NCI-H146 treated with DMSO at 0.1 percent for 48 hours (cell line): ENCODE results near the gene HAPLN3.
"Not testable (repeated sequence)": the region's sequence is repeated elsewhere in the genome, so short reads cannot be mapped to it uniquely, and the experiment has no call there.

Experiments
- DNase-seq: peaks from one replicate; lab custom pipeline; 2025; ENCODE audit not compliant: unreplicated experiment; lab: John Stamatoyannopoulos, UW

HAPLN3 gene, protein sequence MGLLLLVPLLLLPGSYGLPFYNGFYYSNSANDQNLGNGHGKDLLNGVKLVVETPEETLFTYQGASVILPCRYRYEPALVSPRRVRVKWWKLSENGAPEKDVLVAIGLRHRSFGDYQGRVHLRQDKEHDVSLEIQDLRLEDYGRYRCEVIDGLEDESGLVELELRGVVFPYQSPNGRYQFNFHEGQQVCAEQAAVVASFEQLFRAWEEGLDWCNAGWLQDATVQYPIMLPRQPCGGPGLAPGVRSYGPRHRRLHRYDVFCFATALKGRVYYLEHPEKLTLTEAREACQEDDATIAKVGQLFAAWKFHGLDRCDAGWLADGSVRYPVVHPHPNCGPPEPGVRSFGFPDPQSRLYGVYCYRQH

DNA sequence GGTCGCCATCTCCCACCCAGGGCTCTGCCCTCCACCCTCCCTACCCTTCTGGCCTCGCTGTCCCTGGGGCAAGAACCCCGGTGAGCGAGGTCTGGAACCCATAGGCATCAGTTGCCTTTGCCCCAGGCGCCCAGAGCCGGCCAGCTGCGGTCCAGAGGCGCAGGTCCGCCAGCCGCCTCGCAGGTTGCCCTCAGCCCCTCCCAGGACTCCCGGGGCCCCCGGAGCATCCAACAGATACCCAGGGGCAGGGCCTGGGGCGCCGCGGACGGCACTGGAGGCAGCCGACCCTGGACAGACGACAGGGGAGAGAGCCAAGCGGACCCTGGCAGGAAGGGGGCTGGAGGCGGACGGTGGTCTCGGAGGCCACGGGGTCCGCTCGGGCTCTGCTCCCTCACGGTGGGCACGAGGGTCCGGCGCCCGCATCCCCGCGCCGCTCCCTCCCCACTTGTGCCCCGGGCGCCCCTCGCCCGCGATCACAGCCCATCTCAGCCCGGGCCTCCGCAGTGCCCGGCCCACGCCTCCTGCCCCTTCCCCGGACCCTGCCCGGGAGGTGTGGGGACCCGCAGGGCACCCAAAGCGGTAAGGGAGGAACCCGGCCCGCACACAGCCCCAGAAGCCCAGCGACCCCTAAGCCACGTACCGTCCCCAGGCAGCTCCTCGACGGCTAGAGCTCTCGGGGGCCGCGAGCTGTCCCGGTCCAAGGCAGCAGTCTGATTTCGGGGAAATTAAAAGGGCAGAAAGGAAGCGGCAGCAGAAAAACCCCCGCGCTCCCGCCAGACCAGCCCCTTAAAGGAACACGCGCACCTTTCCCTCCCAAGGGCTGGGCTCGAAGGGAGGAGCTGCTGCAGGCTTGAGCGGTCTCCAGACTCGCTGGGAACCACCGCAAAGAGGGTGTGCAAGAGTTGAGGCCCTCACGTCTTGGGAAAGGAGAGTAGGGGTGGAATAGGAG, at the start of gene HAPLN3:
Gene HAPLN3, minus strand, starts transcription at position 726 of the 949 bp plus-strand sequence. CDS start 8,246 bp downstream, outside the sequence.
- no peak for DNase-seq

DNA sequence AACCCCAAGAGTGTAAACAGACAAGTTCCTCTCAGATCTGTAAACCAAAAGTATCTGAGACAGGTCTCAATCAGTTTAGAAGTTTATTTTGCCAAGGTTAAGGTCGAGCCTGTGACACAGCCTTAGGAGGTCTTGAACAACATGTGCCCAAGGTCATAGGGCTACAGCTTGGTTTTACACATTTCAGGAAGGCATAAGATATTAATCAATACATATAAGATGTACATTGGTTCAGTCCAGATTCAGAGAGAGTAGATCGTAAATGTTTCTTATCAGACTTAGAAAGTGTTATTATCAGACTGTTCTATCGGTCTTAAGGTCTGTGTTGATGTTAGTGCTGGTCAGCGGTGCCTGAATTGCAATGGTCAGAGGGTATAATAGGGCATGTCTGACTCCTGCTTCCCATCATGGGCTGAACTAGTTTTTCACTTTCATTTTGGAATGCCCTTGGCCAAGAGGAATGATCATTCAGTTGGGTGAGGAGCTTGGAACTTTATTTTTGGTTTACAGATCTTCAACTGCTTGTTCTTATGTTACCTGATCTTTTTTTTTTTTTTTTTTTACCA, 44.8 kb upstream of the HAPLN3 start:
- DNase-seq = no peak

DNA sequence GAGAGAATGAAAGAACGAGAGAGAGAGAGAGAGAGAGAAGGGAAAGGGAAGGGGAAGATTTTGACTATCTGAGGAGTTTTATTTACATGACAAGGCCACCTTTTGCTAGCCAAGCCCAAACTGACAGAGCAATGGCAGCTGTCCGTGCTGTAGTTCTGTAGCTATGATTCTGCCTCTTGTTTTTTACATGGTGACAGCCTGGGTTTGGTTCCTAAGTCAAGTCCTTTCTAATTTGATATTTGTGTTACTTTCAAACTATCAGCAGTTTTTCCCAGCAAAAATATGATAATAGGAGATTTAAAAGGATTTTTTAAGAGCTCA, 44.1 kb upstream of the HAPLN3 start:
- no peak for DNase-seq

DNA sequence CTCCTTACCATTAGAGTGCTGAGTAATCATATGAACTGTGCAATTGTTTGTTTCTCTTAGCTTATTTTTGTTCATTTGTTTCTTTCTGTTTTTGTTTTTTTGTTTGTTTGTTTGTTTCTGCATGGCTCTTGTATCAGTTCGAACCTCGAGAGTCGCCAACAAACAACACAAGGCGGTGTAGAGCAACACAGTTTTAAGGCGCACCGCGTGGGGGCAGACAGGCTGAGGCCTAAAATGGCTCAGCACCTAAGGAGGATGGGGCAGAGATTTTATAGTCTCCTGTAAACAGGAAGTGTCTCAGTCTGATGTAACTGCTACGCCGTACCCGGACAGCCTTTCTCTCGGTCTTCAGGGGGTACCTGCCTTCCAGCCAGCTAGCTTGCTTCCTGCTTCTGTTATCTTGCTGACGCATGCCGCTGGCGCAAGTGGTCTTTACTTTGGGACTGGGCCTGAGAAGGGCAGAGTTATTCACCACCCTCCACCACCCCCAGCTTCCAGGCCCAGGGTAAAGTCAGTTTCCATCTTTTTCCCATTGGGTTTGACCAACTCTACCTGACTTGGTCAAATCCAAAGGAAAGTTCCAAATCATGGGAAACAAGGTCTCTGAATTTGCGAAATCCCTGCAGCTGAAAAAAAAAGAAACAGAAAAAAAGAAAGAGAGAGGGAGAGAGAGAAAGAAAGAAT, 43.6 kb upstream of the HAPLN3 start:
- DNase-seq = no peak

DNA sequence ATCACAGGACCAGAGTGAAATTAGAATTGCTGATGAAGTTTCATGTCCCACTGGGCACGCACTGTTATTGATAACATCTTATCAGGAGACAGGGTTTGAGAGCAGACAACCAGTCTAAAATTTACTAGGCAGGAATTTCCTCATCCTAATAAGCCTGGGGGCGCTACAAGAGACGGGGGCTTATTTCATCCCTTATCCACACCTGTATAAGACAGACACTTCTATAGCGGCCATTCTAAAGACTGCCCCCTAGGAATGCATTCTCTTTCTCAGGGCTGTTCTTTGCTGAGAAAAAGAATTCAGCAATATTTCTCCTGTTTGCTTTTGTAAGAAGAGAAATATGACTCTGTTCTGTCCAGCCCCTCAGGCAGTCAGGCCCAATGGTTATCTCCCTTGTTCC, 39.1 kb upstream of the HAPLN3 start:
- DNase-seq = not testable (repeated sequence)

DNA sequence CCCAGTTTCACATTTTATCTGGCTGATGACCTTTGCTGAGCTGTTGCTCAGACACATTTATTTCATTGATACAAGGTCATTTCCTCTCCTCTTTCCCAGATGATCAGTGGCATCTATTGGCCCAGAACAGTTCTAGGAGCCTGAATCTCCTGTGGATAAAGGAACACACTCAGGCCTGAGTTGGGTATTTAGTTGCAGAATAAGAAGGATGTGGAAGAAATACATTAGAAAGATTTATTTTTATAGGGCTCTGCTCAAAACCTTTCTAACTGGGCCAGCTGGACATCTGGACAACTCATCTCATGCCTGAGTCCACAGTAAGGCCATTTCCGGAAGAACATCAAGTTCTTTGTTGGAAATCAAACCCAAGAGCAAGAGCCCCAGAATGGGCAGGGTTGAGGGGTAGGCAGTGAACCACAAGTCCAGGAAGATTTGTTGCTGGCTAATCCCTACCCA, 37.6 kb upstream of the HAPLN3 start:
- no peak for DNase-seq

DNA sequence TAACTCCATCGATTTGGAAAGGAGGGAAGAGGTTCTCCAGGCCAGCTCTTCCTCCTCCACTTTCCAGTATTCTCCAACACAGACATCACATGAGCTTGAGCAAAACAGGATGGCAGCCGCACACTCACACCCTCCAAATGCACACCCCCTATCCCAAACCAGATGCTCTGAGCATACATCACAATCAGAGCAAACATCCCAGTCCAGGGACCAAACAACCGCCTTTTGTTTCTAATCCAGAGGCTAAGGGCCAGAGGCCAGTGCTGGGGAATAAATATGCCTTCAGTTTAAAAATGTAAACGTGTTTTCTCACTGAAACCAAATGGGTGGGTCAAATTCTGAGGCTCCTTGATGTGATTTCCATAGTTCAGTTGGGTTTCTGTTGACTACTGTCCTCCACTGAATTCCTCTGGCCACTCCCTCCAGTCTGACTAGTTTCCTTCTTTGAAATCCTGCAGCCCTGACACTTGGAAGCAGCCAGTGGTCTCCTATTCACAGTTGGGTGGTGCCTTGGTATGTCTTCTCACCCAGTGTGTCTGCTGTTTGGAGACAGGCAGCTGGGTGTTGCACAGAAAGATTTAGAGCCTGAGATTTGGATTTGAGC, 37.0 kb upstream of the HAPLN3 start:
- no peak for DNase-seq

DNA sequence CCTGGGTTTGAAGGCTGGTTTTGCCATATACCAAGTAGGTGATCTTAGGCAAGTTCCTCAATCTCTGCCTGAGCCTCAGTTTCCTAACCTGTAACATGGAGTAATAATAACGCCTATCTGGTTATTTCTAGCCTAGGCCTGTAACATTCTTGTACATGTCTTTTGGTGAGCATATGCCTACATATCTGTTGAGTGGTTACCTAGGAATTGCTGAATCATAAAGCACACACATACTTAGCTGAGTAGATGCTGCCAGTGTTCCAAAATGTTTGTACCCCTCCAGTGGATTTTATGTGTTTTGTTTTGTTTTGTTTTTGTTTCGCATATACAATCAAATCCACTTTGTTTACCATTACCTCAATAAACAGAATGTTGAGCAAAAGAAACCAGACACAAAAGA, 35.2 kb upstream of the HAPLN3 start:
- DNase-seq = no peak

DNA sequence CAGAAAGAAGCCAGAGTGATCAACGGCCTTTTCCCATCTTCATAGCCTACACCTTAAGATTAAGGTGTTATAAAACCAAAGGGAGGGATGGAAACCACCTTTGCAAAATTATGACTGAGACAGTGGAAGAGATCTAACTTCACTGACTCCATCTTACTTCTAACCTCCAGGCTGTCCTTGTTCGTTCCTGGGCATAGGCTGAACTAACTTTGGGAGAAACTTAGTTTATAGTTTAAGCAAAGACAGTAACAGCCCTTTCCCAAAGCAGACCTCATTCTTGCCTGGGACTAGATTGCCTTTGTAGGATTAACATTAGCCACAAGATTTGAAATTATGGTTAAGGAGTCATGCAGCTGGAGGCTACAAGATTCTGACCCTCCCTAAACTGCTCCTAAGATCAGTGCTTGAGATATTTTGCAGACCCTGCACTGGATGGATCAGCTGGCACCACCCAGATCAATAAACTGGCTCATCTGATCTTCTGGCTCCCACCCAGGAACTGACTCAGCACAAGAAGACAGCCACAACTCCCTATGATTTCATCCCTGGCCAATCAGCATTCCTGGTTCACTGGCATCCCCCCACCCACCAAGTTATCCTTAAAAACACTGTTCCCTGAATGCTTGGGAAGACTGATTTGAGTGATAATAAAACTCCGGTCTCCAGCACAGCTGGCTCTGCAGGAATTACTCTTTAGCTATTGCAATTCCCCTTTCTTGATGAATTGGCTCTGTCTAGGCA, 34.2 kb upstream of the HAPLN3 start:
- not testable (repeated sequence) for DNase-seq

DNA sequence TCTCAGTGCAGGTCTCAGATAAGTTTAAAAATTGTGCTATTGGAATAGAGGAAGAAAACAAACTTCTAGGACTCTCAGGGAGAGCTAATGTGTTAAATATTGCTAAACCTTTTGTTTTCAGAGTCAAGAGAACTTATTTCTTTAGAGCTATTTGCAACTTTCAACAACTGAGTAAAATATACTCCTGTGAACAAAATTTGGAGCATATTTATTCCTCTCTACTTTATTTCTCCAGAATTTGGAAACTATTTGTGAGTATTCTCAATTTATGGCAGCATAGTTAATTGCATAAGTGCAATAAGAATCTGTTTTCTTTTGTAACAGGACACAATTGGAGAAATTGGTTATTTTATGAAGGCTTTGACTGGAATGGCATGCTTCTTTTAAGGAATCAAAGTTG, 32.8 kb upstream of the HAPLN3 start:
- DNase-seq = not testable (repeated sequence)

DNA sequence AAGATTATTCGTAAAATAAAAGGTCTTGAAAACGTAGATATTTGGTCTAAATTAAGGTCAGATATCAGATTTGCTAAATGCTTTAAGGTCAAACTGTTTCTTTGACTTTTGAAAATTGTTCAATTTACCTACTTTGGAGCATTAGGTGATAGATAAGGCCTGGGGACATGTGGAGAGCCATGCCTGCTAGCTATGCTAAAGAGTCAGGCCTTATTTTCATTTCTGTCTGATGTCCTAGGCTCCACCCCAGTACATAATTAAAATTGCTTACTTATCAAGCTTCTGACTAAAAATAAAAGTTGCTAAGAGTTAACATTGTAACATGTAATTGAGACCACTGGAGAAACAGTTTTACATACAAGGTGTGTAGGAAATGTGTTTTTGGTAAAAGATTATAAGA, 30.3 kb upstream of the HAPLN3 start:
- not testable (repeated sequence) for DNase-seq

DNA sequence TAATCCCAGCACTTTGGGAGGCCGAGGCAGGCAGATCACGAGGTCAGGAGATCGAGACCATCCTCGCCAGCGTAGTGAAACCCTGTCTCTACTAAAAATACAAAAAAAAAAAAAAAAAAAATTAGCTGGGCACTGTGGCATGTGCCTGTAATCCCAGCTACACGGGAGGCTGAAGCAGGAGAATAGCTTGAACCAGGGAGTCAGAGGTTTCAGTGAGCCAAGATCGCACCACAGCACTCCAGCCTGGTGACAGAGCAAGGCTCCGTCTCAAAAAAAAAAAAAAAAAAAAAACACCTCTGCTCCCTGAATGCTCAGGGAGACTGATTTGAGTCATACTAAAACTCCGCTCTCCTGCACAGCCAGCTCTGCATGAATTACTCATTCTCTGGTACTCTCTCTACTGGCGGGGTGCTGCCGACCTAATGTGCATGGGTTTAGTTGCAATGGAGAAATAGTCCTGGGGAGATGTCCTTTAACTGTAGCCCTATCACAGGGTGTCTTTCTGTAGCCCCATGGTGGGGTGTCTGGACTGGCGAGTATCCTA, 25.6 kb upstream of the HAPLN3 start:
- not testable (repeated sequence) for DNase-seq

DNA sequence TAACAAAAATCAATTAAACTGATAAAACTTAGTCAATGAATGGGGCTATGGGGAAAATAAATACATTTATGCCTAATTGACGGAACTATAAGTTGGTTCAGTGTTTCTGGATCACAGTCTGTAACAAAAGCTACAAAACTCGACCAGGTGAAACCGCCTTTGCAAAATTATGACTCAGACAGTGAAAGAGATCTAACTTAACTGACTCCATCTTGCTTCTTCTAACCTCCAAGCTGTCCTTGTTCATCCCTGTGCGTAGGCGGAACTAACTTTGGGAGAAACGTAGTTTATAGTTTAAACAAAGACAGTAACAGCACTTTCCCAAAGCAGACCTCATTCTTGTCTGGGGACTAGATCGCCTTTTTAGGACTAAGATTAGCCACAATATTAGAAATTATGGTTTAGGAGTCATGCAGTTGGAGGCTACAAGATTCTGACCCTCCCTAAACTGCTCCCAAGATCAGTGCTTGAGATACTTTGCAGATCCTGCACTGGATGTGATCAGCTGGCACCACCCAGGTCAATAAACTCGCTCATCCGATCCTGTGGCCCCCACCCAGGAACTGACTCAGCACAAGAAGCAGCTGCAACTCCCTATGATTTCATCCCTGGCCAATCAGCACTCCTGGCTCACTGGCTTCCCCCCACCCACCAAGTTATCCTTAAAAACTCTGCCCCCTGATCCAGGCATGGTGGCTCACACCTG, 25.0 kb upstream of the HAPLN3 start:
- no peak for DNase-seq

DNA sequence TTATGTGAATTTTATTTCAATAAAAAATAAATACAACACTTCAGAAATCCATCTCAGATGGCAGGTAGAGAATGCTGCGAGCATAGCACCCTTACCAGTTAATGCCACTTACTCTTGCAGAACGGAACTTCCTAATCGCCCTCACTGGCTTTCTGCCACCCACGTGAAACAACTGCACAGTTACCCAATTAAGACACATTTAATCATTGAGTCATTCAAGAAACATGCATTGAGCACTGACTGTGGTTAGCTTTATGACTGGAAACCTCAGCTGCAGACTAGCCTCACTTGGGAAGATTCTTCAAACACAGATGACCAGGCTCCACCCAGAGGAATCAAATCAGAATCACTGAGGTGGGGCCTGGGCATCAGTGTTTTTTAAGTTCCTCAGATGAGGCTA, 23.4 kb upstream of the HAPLN3 start:
- DNase-seq = no peak

DNA sequence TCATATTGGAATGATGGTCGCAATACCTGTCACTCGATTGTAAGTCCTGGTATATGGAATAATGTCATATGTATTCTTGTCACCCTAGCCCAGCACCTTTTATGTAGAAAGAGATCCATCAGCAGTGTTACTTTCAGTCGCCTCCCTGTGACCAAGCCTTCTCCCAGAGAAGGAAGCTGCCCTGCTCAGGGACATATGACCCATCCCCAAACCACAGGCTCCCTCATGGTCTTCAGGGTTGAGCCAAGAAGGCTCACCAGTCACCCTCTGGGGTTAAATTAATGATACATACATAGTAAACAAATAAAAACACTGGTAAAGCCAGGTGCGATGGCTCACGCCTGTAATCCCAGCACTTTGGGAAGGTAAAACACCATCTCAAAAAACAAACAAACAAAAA, 22.4 kb upstream of the HAPLN3 start:
- DNase-seq = no peak

DNA sequence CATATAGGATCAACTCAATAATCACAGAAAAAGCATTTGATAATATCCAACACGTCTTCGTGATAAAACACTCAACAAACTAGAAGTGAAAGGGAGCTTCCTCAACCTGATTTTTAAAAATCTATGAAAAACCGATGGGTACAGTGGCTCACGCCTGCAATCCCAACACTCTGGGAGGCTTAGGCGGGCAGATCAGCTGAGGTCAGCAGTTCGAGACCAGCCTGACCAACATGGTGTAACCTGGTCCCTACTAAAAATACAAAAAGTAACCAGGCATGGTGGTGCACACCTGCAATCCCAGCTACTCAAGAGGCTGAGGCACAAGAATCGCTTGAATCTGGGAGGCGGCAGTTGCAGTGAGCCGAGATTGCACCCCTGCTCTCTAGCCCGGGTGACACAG, 20.0 kb upstream of the HAPLN3 start:
- no peak for DNase-seq

DNA sequence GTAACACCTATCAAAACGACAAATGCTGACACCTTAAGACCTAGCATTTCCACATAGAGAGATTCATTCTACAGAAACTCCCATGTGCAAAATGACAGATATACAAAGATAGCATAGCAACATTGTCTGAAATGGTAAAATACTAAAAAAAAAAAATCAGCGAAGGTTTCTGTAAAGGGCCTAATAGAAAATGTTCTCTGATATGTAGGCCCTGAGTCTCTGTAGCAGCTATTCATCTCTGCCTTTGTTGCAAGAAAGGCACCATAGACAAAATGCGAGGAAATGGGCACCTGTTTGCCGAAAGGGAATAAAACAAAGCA, 18.5 kb upstream of the HAPLN3 start:
- DNase-seq = no peak

DNA sequence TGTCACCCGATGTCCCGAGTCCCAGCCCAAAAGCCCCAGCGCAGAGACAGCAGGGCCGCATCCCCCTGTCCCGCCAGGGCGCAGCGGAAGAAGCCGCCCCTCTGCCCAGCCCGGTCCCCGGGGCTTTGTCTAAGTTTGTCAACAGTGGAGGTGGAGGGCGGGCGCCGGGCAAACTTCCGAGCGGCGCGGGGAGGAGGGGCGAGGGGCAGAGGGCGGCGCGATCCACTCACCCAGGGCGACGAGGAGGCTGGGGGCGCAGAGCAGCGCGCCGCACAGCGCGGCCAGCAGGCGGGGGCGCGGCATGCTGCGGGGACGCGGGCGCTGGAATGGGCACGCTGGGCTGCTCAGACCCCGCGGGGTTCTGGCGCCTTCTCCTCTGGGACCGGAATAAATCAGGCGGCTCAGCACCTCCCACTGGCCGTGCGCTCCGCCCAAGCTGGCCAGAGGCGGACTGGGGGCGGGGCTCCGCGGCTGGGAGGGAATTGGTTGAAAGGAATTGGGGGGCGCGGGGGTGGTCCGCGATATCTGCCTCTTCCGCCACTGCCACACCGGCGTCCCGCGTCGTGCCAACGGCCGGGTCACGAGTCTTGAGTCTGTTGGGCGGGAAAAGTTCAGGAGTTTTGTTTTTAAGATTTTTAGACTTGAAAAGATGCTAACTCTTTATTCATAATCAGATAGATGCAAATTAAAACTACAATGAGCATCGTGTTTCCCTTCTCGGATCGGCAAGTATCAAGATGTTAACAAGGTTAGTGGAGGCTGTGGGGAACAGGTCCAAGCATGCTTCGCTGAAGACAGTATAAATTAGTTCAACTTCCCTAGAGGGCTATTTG, 17.9 kb upstream of the HAPLN3 start, which contains the start of gene MFGE8:
Gene MFGE8, minus strand, starts transcription at position 363 of the 833 bp plus-strand sequence. Its CDS starts 60 bp downstream, at position 303.
- DNase-seq = no peak
